Peyer's patch (tissue), 4 donors: Measurements from ENCODE around the gene ZNF133.

Source experiments
- CTCF ChIP-seq, 6 experiments: fragments of 450-650 bp in 4 of 6; fragments of 200-600 bp in 2 of 6; sonication (generic) in 1 of 6; IDR thresholded peaks; one replicate each; pipeline ENCODE4 v1.5.1; 2017 to 2019; ENCODE audit warnings: antibody characterized with exemption in 6 of 6, mild to moderate bottlenecking in 3 of 6, moderate library complexity in 1 of 6
- POLR2A ChIP-seq, 2 donors: fragments of 450-650 bp; IDR thresholded peaks; one replicate each; pipeline ENCODE4 v1.5.1; 2017; ENCODE audit warnings: antibody characterized with exemption in 2 of 2, mild to moderate bottlenecking in 2 of 2, moderate library complexity in 2 of 2

GRCh38 chr20:18326990-18327389 lies 38.7 kb downstream of the ZNF133 start:
- no peak for TF ChIP-seq POLR2A (IDR thresholded peaks at IDR 0.05)
- TF ChIP-seq CTCF (IDR thresholded peaks at IDR 0.05) = no peak
